GM21529 (cell line): Measurements from ENCODE around the gene ADGRG2.

Source experiments
- ATAC-seq: cut with Tn5 transposase; IDR thresholded peaks from one replicate; pipeline ENCODE4 v1.9.1; 2021; ENCODE audit not compliant: unreplicated experiment

ADGRG2 gene, protein sequence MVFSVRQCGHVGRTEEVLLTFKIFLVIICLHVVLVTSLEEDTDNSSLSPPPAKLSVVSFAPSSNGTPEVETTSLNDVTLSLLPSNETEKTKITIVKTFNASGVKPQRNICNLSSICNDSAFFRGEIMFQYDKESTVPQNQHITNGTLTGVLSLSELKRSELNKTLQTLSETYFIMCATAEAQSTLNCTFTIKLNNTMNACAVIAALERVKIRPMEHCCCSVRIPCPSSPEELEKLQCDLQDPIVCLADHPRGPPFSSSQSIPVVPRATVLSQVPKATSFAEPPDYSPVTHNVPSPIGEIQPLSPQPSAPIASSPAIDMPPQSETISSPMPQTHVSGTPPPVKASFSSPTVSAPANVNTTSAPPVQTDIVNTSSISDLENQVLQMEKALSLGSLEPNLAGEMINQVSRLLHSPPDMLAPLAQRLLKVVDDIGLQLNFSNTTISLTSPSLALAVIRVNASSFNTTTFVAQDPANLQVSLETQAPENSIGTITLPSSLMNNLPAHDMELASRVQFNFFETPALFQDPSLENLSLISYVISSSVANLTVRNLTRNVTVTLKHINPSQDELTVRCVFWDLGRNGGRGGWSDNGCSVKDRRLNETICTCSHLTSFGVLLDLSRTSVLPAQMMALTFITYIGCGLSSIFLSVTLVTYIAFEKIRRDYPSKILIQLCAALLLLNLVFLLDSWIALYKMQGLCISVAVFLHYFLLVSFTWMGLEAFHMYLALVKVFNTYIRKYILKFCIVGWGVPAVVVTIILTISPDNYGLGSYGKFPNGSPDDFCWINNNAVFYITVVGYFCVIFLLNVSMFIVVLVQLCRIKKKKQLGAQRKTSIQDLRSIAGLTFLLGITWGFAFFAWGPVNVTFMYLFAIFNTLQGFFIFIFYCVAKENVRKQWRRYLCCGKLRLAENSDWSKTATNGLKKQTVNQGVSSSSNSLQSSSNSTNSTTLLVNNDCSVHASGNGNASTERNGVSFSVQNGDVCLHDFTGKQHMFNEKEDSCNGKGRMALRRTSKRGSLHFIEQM

DNA sequence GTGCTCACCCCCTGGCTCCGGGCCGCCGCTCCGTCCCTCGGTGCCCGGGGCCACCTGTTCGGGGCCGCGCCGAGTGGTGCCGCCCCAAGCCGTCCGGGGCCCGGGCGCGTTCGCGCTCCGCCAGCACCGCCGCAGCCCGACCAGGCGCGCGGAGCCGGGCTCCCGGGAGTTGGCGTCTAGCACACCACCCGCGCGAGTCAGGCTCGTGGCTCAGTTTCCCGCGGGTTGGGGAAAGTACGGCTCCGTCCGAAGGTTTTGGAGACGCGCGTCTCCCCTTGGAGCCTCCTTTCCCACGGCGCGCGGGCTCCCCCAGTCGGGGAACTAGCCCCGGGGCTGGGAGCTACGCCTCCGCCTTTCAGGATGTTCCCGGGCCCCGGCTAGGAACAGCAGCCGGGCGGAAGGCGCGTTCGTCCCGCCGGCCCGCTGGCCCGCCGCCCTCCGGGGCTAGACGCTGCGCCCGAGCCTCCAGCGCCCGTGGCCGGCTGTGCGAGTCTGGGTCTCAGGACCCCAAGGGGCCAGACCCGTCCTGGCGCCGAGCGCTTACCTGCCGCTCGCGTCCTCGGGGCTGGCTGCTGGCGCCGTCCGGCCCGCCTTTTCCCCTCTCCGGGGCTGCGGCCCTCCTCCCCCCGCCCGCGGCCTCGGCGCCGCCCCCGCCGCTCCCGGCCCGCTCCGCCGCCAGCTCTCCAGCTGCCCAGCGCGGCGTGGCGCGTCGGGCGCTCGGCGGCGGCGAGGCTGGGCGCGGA is at the start of gene ADGRG2:
TSS of gene ADGRG2 (minus strand) at position 571 of the 743 bp plus-strand sequence. CDS start 53,634 bp downstream, outside the sequence.
- no peak for ATAC-seq

DNA sequence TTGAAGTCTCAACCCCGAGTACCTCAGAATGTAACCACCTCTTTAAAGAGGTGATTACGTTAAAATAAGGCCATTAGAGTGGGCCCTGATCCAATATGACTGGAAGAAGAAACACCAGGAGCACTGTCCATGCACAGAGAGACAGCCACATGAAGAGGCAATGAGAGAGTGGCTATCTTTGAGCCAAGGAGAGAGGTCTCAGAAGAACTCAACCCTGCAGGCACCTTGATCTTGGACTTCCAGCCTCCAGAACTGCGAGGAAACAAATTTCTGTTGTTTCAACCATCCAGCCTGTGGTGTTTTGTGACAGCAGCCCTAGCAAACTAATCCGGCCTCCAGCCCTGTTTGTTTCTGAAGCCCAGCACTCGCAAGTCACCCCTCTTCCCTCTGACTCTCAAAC is 46.3 kb upstream of the ADGRG2 start:
- ATAC-seq, result no peak

DNA sequence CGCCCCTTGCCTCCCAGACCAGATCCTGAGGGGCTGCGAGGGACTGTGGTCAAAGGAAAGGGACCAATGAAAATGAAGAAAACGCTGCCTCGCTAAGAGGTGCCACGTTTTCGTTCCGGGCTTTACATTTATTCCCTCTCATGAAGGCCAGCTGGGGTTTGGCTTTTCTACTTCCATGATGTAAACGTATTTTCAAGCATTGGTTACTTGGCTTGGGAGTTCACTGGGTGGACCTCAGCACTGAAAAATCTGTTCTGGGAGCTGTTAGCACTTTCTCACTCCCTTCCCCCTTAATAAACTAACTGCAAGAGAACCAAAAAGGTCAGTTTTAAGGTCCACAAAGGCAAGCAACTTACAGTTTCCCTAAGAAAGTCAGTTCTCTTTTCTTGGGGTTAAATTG is 40.6 kb upstream of the ADGRG2 start:
- no peak for ATAC-seq

DNA sequence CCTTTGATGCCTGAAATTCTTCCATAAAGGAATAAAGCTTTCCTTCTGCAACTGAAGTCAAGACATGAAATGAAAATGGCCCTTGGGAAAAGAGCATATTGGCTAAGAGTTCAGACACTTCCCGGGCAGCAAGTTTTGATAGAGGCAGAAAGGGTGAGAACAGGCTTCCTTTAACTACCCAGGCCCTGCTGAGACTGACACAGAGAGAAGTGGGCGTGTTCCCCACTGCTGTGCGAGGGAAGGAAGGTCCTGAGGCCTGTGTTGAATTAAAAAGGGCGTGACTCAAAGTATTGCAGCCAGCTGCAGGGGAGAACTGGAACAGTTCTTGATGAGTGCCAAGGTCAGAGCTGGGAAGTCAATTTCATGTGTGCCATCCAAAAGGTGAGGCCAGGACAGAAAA is 33.9 kb upstream of the ADGRG2 start:
- no peak for ATAC-seq

DNA sequence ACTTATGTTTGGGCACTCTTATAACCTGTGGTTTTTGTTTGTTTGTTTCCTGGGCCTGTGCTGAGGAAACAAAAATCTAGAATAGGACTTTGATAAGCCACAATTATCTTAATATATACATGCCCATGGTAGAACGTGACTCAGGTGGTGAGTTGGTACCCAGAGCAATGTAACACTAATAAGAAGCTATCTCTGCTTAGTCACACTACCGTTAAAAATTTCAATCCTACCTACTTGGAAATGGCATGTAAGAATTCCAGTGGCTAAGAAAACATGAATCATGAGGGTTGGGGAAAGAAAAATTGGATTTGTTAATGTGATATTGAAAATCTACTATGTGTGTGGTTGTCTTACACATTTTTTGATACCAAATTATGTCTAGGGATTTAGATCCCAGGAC is 30.5 kb upstream of the ADGRG2 start:
- ATAC-seq, result no peak

DNA sequence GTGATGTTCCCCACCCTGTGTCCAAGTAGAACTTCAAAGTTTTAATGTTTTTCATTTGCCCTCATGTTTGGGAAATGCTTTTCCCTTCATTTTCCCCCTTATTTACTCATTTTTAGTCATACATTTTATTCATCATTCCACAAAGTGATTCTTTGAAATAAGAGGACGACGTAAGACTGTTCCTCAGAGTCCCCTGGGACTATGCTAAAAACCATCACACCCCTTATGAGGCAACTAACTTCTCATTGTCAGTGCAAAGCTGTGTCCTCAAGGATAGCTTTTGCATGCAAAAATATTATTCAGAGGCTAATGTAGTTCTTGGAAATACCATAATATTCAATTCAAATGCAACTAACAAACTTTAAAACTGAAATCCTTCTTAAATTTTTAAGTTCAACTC is 14.8 kb upstream of the ADGRG2 start:
- no peak for ATAC-seq

DNA sequence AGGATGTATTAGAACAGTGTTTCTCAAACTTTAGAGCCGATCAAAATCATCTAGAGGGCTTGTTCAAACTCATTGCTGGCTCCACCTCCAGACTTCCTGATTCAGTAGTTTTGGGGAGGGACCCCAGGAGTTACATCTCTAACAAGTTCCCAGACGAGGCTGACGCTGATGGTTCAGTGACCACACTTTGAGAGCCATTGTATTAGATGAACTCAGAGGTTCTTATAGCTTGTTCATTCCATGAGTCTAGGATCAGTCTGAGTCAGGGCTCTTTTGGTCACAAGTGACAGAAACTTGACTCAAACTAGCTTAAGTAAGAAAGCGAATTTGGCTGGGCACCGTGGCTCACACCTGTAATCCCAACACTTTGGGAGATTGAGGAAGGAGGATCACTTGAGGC is 11.5 kb upstream of the ADGRG2 start:
- no peak for ATAC-seq

DNA sequence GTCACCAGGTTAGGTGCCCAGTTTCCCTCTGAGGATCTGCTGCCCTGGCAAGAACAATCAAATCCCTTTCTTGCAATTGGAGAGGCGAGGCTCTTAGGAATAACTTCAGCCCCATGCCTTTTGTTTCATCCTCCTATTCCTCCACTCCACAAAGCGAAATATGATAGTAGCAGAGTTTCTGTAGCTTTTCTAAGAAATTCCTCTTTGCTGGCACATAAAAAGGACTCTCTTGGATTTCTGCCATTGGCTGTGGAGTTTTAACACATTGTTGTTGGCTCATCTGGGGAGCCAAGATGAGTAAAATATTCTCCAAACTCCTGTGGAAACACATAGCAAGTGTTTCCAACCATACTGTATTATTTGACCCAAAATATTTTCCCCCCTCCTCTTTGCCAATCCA is 11.0 kb upstream of the ADGRG2 start:
- no peak for ATAC-seq

DNA sequence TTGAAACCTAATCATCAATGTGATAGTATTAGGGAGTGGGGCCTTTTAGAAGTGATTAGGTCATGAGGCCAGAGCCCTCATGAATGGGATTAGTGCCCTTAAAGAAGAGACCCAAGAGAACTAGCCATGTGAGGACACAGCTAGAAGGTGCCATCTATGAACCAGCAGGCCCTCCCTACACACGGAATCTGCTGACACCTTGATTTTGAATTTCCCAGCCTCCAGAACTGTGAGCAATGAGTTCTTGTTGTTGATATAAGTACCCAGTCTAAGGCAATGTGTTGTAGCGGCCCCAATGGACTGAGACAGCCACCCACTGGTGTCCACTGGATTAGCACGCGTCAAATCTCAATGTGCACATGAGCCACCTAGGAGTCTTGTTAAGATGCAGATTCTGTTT is 8.4 kb upstream of the ADGRG2 start:
- no peak for ATAC-seq

DNA sequence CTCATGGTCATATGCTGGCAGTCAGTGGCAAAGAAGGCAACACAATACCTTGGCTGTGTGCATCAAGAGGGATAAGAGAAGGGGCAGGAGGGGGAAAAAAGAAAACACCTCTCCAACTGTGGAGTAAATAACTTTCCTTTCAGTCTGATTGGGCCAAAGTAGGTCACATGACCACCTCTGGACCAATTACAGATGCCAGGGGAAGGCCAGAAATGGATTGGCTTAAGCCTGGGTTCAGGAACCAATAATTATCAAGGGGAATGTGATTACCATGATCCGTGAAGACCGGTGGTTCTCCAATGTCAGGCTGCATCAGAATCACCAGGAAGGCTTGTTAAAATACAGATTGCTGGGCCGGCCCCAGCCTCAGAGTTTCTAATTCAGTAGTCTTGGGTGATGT is 7.4 kb upstream of the ADGRG2 start:
- ATAC-seq, result no peak

DNA sequence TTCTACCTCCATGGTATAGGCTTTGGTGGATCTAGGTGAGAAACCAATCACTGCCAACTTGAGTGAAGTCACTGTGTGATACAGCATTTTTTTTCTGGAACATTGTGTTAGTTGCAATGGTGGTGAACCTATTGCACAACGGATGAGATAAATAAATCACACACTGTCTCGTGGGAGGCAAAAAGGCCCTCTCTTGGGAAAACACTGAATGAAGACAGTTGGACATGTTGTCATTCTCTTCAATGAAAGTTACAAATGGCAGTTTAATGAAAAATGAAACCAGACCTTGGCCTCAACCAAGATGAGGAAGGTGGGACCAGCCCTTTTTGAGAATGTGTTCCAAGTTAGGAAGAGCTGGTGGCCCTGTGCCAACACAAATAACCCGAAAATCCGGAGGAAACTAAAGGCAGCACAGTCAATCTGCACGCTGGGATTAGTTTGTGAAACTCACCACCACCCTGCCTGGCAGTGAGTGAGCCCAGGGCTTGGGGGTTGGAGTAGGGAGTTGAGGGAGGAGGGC is 5.4 kb upstream of the ADGRG2 start:
- ATAC-seq, result no peak

DNA sequence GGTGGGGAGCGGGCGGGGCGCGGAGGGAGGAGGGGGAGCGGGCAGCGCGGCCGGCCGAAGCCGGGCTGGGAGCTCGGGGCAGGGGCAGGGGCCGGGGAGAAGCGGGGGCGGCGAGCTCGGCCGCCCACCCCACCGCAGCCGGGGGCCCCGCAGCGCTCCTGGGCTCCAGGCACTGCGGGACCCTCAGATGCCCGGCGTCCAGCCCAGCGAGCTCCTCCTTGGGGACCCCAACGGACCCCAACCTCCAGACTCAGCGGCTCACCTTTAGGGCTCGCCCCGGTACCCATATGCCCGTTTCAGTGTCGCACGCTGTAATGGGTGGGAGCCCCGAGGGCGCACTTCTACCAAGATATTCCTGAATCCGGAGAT is 357 bp upstream of the ADGRG2 start:
- no peak for ATAC-seq

DNA sequence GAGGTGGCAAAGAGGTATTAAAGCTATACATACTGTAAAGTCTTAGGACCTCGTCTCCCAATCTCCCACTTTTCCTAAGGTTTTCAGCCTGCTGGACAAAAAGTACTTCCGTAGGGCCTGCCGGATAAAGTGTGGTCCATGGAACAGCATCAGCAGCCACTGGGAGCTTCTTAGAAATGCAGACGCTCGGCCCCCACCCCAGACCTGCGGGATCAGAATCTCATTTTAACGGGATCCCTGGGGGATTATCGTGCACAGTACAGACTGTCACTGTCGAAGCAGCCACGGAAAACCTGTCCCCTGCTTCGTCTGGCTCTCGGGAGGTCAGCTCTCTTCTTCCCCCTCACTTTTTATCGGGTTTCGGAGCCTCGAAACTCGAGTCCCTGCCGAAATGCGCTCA is 802 bp downstream of the ADGRG2 start:
- ATAC-seq, result no peak

DNA sequence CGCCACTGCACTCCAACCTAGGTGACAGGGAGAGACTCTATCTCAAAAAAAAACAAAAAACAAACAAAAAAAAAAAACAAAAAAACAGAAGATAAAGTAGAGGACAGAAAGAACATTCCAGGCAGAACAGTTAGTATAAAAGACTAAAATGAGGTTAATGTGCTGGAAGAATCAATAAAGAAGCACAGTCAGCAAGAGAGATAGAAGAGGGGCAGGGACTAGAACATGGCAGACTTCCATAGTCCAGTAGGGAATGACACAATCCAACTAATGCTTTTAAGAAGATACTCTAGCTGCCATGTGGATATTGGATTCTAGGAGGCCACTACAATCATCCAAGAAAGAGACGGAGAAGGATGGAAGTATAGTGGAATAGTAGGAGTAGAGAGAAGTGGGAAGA is 11.6 kb downstream of the ADGRG2 start:
- no peak for ATAC-seq

DNA sequence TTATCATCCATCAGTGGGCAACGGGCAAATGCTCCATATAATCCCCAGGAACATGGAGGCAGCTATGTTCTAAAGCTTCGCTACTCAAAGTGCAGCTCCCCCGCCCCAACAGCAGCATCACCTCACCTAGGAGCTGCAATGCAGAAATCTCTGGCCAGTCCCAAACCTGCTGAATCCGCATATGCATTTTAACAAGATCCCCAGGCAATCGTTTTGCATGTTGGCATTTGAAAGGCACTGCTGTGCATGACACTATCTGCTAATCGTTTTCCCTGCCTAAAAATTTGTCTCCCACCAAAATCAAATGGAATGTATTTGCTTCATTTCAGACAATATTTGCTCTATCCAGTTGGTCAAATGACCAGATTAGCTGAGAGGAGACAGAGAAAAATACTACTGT is 15.2 kb downstream of the ADGRG2 start:
- no peak for ATAC-seq

DNA sequence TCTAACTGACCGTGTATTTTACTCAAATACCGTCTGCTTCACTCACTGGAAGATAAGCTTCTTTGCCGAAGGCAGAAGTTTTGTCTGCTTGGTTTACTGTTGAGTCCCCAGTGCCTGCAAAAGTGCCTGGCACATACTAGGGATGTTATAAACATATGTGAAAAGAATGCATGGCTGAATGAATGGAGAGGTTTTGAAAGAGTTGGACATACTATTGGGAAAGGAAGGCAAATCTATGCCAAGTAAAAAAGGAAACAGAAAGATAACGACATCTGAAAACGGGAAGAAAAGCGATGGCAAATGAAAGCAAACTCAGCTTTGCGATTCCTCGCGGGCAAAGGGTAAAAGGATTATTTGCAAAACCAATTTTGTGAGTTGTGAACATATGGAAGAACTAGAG is 21.7 kb downstream of the ADGRG2 start:
- ATAC-seq, result no peak

DNA sequence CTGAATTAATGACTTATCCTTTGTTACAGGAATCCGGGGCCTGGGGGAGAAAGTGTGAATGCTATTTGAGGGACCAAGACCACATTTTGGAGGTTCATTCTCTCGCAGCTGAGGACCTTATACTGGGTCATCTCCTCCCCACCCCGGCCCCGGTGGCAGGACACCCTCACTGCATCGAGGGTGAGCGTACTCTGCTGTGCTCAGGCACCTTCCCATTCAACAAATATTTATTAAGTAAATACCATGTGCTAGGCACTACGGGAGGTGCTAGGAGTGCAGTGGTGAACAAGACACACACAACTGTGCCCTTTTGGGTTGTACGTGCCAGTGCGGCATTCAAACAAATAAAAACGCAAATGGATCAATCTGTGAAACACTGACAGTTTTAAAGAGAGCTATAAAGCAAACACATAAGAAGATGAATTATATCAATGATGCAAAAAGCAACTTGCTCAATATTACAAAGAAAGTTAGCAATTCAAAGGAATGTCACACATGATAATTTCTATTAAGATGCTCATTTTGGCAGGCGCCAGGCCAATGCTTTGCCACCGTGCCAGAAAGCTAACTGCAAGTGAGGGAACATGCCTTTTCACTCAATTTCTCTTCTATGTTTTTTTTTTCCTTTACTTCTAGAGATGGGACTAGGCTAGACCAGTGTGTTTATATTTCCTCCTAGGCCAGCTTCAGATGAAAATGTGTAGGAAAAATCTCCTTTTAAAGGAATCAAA is 24.6 kb downstream of the ADGRG2 start:
- no peak for ATAC-seq

DNA sequence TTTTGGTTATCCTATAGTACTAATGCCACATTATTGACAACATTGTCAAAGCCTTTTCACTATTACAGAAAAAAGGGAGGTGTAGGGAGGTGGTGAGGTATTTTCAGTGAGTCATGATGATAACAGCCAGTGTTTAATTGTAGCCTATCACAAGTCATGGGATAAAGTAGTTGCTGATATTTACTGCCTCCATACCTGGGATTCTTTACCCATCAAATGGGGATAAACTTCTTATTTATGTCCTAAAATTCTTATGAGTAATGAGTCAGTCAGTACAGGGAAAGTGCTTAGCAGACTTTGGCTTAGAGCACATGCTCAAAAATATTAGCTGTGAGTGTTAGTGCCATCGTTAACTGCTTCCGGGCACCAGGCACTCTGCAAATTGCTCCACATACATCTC is 25.7 kb downstream of the ADGRG2 start:
- ATAC-seq, result no peak

DNA sequence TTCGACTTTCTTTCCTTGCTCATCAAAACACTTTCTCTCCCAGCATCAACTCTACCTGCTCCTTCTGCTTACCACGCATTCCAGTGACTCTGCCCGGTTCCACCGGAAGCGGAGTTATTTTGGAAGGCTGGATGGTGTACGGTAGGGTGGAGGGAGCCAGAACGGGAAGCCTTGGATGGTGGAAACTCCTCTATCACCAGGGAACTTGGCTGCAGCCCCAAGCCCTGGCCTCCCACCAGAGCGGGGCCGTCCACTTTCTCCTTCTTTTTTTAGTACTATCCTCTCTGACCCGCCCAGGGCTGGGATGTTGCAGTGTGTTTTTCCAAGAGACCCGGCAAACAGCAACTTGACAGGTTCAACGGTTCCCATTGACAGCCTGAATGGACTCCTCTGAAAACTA is 27.6 kb downstream of the ADGRG2 start:
- no peak for ATAC-seq

DNA sequence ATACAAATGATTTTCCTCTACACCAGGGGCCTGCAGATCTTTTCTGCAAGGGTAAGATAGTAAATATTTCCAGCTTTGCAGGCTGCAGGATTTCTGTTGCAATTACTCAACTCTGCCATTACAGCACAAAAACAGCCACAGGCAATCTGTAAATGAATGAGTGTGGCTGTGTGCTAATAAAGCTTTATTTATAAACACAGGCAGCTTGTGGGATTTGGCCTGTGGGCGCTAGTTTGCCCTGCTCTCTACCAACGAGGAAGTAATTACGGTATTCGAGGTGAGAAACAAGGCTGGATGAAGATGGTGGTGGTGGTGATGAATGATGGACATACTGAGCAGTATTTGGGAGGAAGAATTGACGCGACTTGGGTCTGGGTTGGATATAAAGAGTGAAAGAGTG is 30.7 kb downstream of the ADGRG2 start:
- no peak for ATAC-seq
